T-cell (primary cell): Measurements from ENCODE around the gene PDIK1L. TPM values are rescaled to one million over a fixed set of nuclear protein-coding genes. Genes with fewer than 3 reads are reported as not detected.

Source experiments
- ATAC-seq, 4 experiments: fragments of 200-7000 bp in 3 of 4; fragments of 150-1000 bp in 1 of 4; cut with Tn5 transposase; replicated peaks in 1 of 4; 1 replicate in 3 of 4; 2 replicates in 1 of 4; pipeline ENCODE4 v1.10.0; 2021; ENCODE audit warnings: moderate library complexity in 3 of 4, mild to moderate bottlenecking in 2 of 4, moderate number of reproducible peaks in 1 of 4
- CTCF ChIA-PET, 2 donors: fragments of 300-600 bp; sonication (Branson Sonifier 250); formaldehyde crosslinking; loops; one replicate each; lab custom pipeline; 2022; ENCODE audit warnings: antibody characterized with exemption in 2 of 2; lab: Charles Lee
- POLR2A ChIA-PET, 2 donors: fragments of 300-600 bp; sonication (Branson Sonifier 250); formaldehyde crosslinking; loops; one replicate each; lab custom pipeline; 2022; ENCODE audit warnings: antibody characterized with exemption in 2 of 2; lab: Charles Lee
- DNase-seq, 35 experiments: peaks; one replicate each; pipeline versions ENCODE4 v3.0.0 to v3.0.0-alpha.2; 2013 to 2023
- H3K27ac ChIP-seq: one replicate; pipeline ENCODE4 v1.5.1; 2013; ENCODE audit warnings: low read length
- H3K27me3 ChIP-seq, 2 experiments: replicated peaks in 1 of 2; 1 replicate in 1 of 2; 2 replicates in 1 of 2; pipeline versions ENCODE4 v1.6.1 to v1.7.0; 2013; ENCODE audit warnings: low read length in 1 of 2, mixed read lengths in 1 of 2; ENCODE audit not compliant: control insufficient read depth in 2 of 2, insufficient read depth in 2 of 2; ENCODE audit errors: extremely low read depth in 1 of 2
- H3K36me3 ChIP-seq, 2 donors: 1 replicate in 1 of 2; 2 replicates in 1 of 2; pipeline versions ENCODE4 v1.6.1 to v1.7.0; 2013; ENCODE audit warnings: low read length in 1 of 2; ENCODE audit not compliant: control insufficient read depth in 2 of 2, insufficient read depth in 1 of 2; ENCODE audit errors: extremely low read depth in 1 of 2
- H3K4me1 ChIP-seq, 2 experiments: 1 replicate in 1 of 2; 2 replicates in 1 of 2; pipeline versions ENCODE4 v1.6.1 to v1.7.0; 2013; ENCODE audit warnings: low read length in 2 of 2, mixed read lengths in 1 of 2; ENCODE audit not compliant: insufficient read depth in 2 of 2, control insufficient read depth in 1 of 2; ENCODE audit errors: extremely low read depth in 1 of 2
- H3K4me3 ChIP-seq, 2 donors: 1 replicate in 1 of 2; 2 replicates in 1 of 2; pipeline versions ENCODE4 v1.5.1 to v1.7.0; 2013; ENCODE audit warnings: mild to moderate bottlenecking in 2 of 2, low read length in 1 of 2, moderate library complexity in 1 of 2; ENCODE audit not compliant: control insufficient read depth in 1 of 2; ENCODE audit errors: extremely low read depth in 1 of 2
- H3K9me3 ChIP-seq: 2 replicates; pipeline ENCODE4 v1.7.0; 2013
- H3K27ac Mint-ChIP-seq, 2 donors: one replicate each; pipeline ENCODE4 v1.8.0; 2020 to 2021; ENCODE audit warnings: mild to moderate bottlenecking in 2 of 2, mixed read lengths in 2 of 2
- H3K27me3 Mint-ChIP-seq, 2 donors: one replicate each; pipeline ENCODE4 v1.8.0; 2021 to 2022; ENCODE audit warnings: mixed read lengths in 2 of 2
- H3K36me3 Mint-ChIP-seq: one replicate; pipeline ENCODE4 v1.8.0; 2021; ENCODE audit warnings: mixed read lengths
- H3K4me1 Mint-ChIP-seq, 3 donors: one replicate each; pipeline ENCODE4 v1.8.0; 2020 to 2022; ENCODE audit warnings: mixed read lengths in 3 of 3, mild to moderate bottlenecking in 1 of 3
- H3K4me3 Mint-ChIP-seq, 3 donors: one replicate each; pipeline ENCODE4 v1.8.0; 2020 to 2022; ENCODE audit warnings: mild to moderate bottlenecking in 3 of 3, mixed read lengths in 3 of 3, moderate library complexity in 3 of 3
- H3K9me3 Mint-ChIP-seq, 3 donors: one replicate each; pipeline ENCODE4 v1.8.0; 2020 to 2022; ENCODE audit warnings: mixed read lengths in 3 of 3
- WGBS: methylation state at CpG from one replicate; pipeline ENCODE4 v1.1.5; 2013; ENCODE audit warnings: missing lambda C conversion rate; ENCODE audit not compliant: insufficient coverage; 5-methylcytosine and 5-hydroxymethylcytosine counted together
- total RNA-seq, 35 experiments: library from RNA in 6 of 35; stranded (reverse) in 6 of 35; fragments of 120-200 nt in 1 of 35; gene quantifications; one replicate each; pipeline versions ENCODE4 v1.2.1 to v1.2.4 and lab custom pipeline; 2013 to 2026

Gene PDIK1L
- total RNA-seq, 5 donors from 2014 or later (not counting 1 experiment from before 2014, with no cell fraction given): 8.8 to 23.6 (median 19.1) TPM

GRCh38 chr1:26124418-26125331 is 13.1 kb downstream of the PDIK1L start:
- Histone ChIP-seq H3K27me3 (no peaks in the 10 kb centered on the region), H3K9me3 (no peaks in the 10 kb centered on the region), H3K27ac (no peak overlapping the region), H3K4me3 (no peak overlapping the region), H3K4me1 (peaks cover 21 to 36% of the 10 kb centered on the region in 2 experiments), H3K36me3 (peaks cover 0 to 20% of the 10 kb centered on the region in 2 donors)
- CTCF ChIA-PET: interaction anchor here (0.6 to 2.0 kb wide), 9 partner anchors 9 to 1650 kb away, joined by 3 to 19 read pairs (median 4); no protein-coding TSS in a partner anchor
- 100% methylated on average over 1 of the region's 4 CpGs for WGBS
- POLR2A ChIA-PET: interaction anchor here in 1 of 2 donors (0.5 to 0.7 kb wide), 2 partner anchors 16 to 1095 kb away, joined by 3 to 4 read pairs; no protein-coding TSS in a partner anchor
- no peak for ATAC-seq
- peaks cover 52 to 70% (median 69%) of the 10 kb centered on the region in 3 donors for H3K4me1 Mint-ChIP-seq
- H3K4me3 Mint-ChIP-seq: no peak overlapping the region
- H3K36me3 Mint-ChIP-seq: peaks cover 14% of the 10 kb centered on the region
- H3K9me3 Mint-ChIP-seq: no peaks in the 10 kb centered on the region
- H3K27me3 Mint-ChIP-seq: no peaks in the 10 kb centered on the region
- peak overlapping the region; percentile 63 to 75 for H3K27ac Mint-ChIP-seq
- DNase-seq: no peak

- CTCF ChIA-PET: interaction anchor here (0.7 to 2.5 kb wide), 8 partner anchors 13 to 1649 kb away, joined by 3 to 43 read pairs (median 4); partner anchors contain the start of gene PDIK1L (in 1 of the 2)
- H3K4me3 ChIP-seq: no peak overlapping the region
- Mint-ChIP-seq H3K27me3 (no peaks in the 10 kb centered on the region), H3K36me3 (peaks cover 8% of the 10 kb centered on the region), H3K4me3 (peak overlapping the region in 1 of 3 donors; percentile 72), H3K27ac (peak overlapping the region; percentile 96 to 98), H3K9me3 (no peaks in the 10 kb centered on the region), H3K4me1 (peaks cover 46 to 63% (median 62%) of the 10 kb centered on the region in 3 donors)
- H3K36me3 ChIP-seq: peaks cover 0 to 17% of the 10 kb centered on the region in 2 donors
- H3K9me3 ChIP-seq: no peaks in the 10 kb centered on the region
- H3K4me1 ChIP-seq: peaks cover 21 to 32% of the 10 kb centered on the region in 2 experiments
- no peak overlapping the region for H3K27ac ChIP-seq
- ATAC-seq (no peak), DNase-seq (no peak)
- peaks cover 0 to 3% of the 10 kb centered on the region in 2 experiments for H3K27me3 ChIP-seq
- POLR2A ChIA-PET: interaction anchor here in 1 of 2 donors (0.6 to 0.7 kb wide), 2 partner anchors 130 to 1096 kb away, joined by 3 to 4 read pairs; no protein-coding TSS in a partner anchor
Observed at GRCh38 chr1:26125382-26125781, 13.8 kb downstream of the PDIK1L start.

GRCh38 chr1:26125946-26126320 is 14.3 kb downstream of the PDIK1L start:
- peak overlapping the region; percentile 54 for H3K27ac ChIP-seq
- no peaks in the 10 kb centered on the region for H3K9me3 Mint-ChIP-seq
- peaks cover 0 to 16% of the 10 kb centered on the region in 2 donors for H3K36me3 ChIP-seq
- H3K27ac Mint-ChIP-seq: peak overlapping the region; percentile 96 to 98
- no peak overlapping the region for H3K4me3 ChIP-seq
- no peak for ATAC-seq
- no CpG with 5 or more reads among the region's 1 CpG for WGBS
- H3K27me3 ChIP-seq: peaks cover 0 to 3% of the 10 kb centered on the region in 2 experiments
- H3K27me3 Mint-ChIP-seq: no peaks in the 10 kb centered on the region
- peaks cover 21 to 32% of the 10 kb centered on the region in 2 experiments for H3K4me1 ChIP-seq
- CTCF ChIA-PET: interaction anchor here (0.6 to 2.5 kb wide), 13 partner anchors 12 to 238 kb away, joined by 3 to 43 read pairs (median 6); partner anchors contain the start of genes CEP85 (in 1 of the 2) and PDIK1L (in 1 of the 2)
- H3K4me3 Mint-ChIP-seq: peak overlapping the region; percentile 72 to 84 (median 81)
- POLR2A ChIA-PET: interaction anchor here (0.5 to 1.9 kb wide), 6 partner anchors 13 to 249 kb away, joined by 3 to 11 read pairs (median 4); partner anchors contain the start of gene PDIK1L (in 1 of the 2)
- no peaks in the 10 kb centered on the region for H3K9me3 ChIP-seq
- H3K36me3 Mint-ChIP-seq: peaks cover 8% of the 10 kb centered on the region
- no peak for DNase-seq
- H3K4me1 Mint-ChIP-seq: peaks cover 46 to 62% (median 61%) of the 10 kb centered on the region in 3 donors

- ChIA-PET CTCF (interaction anchor here (0.6 to 2.5 kb wide), 17 partner anchors 11 to 1710 kb away, joined by 3 to 43 read pairs (median 6); partner anchors contain the start of genes CEP85 (in 1 of the 2), PDIK1L (in 1 of the 2) and ZNF593 (in 1 of the 2)), POLR2A (interaction anchor here (0.5 to 1.9 kb wide), 10 partner anchors 12 to 374 kb away, joined by 3 to 17 read pairs (median 4); partner anchors contain the start of gene PDIK1L (in 1 of the 2))
- H3K27me3 ChIP-seq: peaks cover 0 to 3% of the 10 kb centered on the region in 2 experiments
- H3K4me1 ChIP-seq: peaks cover 21 to 32% of the 10 kb centered on the region in 2 experiments
- H3K4me3 ChIP-seq: peak overlapping the region; percentile 25 to 51
- Mint-ChIP-seq H3K4me1 (peaks cover 46 to 61% (median 59%) of the 10 kb centered on the region in 3 donors), H3K9me3 (no peaks in the 10 kb centered on the region), H3K27me3 (no peaks in the 10 kb centered on the region), H3K36me3 (peaks cover 8% of the 10 kb centered on the region), H3K27ac (peak overlapping the region; percentile 96 to 98), H3K4me3 (peak overlapping the region; percentile 72 to 84 (median 81))
- no peaks in the 10 kb centered on the region for H3K9me3 ChIP-seq
- peak overlapping the region; percentile 54 for H3K27ac ChIP-seq
- WGBS: 60% methylated on average over 2 of the region's 9 CpGs
- DNase-seq: peak; percentile 11 to 91 (median 58)
- peak; percentile 96 to 99 (median 99) for ATAC-seq
- peaks cover 0 to 16% of the 10 kb centered on the region in 2 donors for H3K36me3 ChIP-seq
Observed at GRCh38 chr1:26126321-26127084, 14.9 kb downstream of the PDIK1L start.

- Mint-ChIP-seq H3K4me3 (peak overlapping the region; percentile 72 to 84 (median 81)), H3K4me1 (peaks cover 46 to 55% (median 54%) of the 10 kb centered on the region in 3 donors), H3K27me3 (no peaks in the 10 kb centered on the region), H3K9me3 (no peaks in the 10 kb centered on the region), H3K36me3 (no peaks in the 10 kb centered on the region), H3K27ac (peak overlapping the region; percentile 53 to 96)
- peaks cover 21 to 32% of the 10 kb centered on the region in 2 experiments for H3K4me1 ChIP-seq
- H3K27me3 ChIP-seq: peaks cover 0 to 7% of the 10 kb centered on the region in 2 experiments
- POLR2A ChIA-PET: interaction anchor here (0.5 to 1.9 kb wide), 4 partner anchors 11 to 177 kb away, joined by 5 to 17 read pairs (median 9); partner anchors contain the start of gene PDIK1L (in 1 of the 2)
- CTCF ChIA-PET: interaction anchor here (0.7 to 2.5 kb wide), 14 partner anchors 12 to 1711 kb away, joined by 3 to 43 read pairs (median 6); partner anchors contain the start of genes PDIK1L (in 1 of the 2) and ZNF593 (in 1 of the 2)
- peaks cover 0 to 8% of the 10 kb centered on the region in 2 donors for H3K36me3 ChIP-seq
- DNase-seq: peak in 1 of 35 experiments; percentile 43
- ATAC-seq: no peak
- H3K4me3 ChIP-seq: peak overlapping the region in 1 of 2 donors; percentile 25
- no peaks in the 10 kb centered on the region for H3K9me3 ChIP-seq
- peak overlapping the region; percentile 54 for H3K27ac ChIP-seq
- WGBS: 52% methylated on average over 5 of the region's 13 CpGs
Observed at GRCh38 chr1:26127235-26128163, 15.9 kb downstream of the PDIK1L start.
